HL-60 (cell line): Measurements from ENCODE around the gene LEMD3.

Experiments
- CTCF ChIP-seq: IDR thresholded peaks from one replicate; pipeline ENCODE4 v1.5.1; 2011; ENCODE audit warnings: low read length, control low read depth, inconsistent platforms; ENCODE audit not compliant: insufficient read depth
- SPI1 ChIP-seq: IDR thresholded peaks from 2 replicates; pipeline ENCODE4 v1.6.1; 2012; ENCODE audit warnings: low read depth, mild to moderate bottlenecking, borderline replicate concordance

- no peak for TF ChIP-seq CTCF
- no peak for TF ChIP-seq SPI1
These were observed 22.0 kb upstream of the LEMD3 start for GRCh38 chr12:65147312-65147905.
